ENCODE data around the gene SCAP. TPM values are rescaled to one million over a fixed set of nuclear protein-coding genes. Genes with fewer than 3 reads are reported as not detected.

Gene SCAP
- total RNA-seq, 1 experiment from 2014 or later, result 67.6 TPM

DNA sequence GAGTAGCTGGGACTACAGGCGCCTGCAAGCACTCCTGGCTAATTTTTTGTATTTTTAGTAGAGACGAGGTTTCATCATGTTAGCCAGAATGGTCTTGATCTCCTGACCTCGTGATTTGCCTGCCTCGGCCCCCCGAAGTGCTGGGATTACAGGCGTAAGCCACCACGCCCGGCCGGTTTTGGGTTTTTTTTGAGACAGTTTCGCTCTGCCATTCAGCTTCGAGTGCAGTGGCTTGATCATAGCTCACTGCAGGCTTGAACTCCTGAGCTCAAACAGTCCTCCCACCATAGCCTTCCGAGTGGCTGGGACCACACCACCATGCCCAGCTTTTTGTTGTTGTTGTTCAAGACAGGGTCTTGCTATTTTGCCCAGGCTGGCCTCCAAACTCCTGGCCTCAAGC is 16.0 kb upstream of the SCAP start:
- no peaks in the 10 kb centered on the region for H3K9me3 ChIP-seq (ENCODE audit: control insufficient read depth in 1 of 2, insufficient read depth in 1 of 2, low read depth in 1 of 2, low read length in 2 of 2)
- BruUV-seq (replicated peaks), result no TSS peak
- DNase-seq (ENCODE audit: low read depth, low spot score) (no peak), ATAC-seq (no peak)
- no peak overlapping the region for H3K4me3 ChIP-seq (replicated peaks in 1 of 2; ENCODE audit: low read depth in 1 of 2, low read length in 2 of 2)
- ChIA-PET CTCF (no interaction called here), POLR2A (no interaction called here), RAD21 (ENCODE audit: low non-redundant PET in 1 of 2, low total read pairs in 2 of 2, uncharacterized antibody in 2 of 2, unreplicated experiment in 2 of 2) (interaction anchor here in 1 of 2 experiments (0.6 kb wide), 1 partner anchor 37 kb away, joined by 3 read pairs; no protein-coding TSS in a partner anchor)
- H3K4me2 ChIP-seq (ENCODE audit: low read length), result no peak overlapping the region
- no peaks in the 10 kb centered on the region for H3K9me2 ChIP-seq (ENCODE audit: insufficient read depth)
- no peaks in the 10 kb centered on the region for H3K79me2 ChIP-seq (ENCODE audit: insufficient read depth, low read length)
- H3K9ac ChIP-seq (ENCODE audit: low read length), result no peak overlapping the region
- no peak overlapping the region for H3K27ac ChIP-seq (ENCODE audit: low read depth, low read length)
- H3K36me3 ChIP-seq (ENCODE audit: control insufficient read depth in 1 of 2, insufficient read depth in 2 of 2, low read length in 2 of 2), result peaks cover 2 to 14% of the 10 kb centered on the region in 2 experiments; a peak in 2 of 4 replicates
- no peak overlapping the region for H2AFZ ChIP-seq (ENCODE audit: low read depth, low read length, poor library complexity, severe bottlenecking)
- H3K27me3 ChIP-seq (ENCODE audit: insufficient read depth, low read length), result no peaks in the 10 kb centered on the region
- no peak for TF ChIP-seq MAX (IDR thresholded peaks at IDR 0.05)
- TF ChIP-seq CEBPB (IDR thresholded peaks at IDR 0.05; ENCODE audit: low read depth), result no peak
- no peak for TF ChIP-seq ATF3 (IDR thresholded peaks at IDR 0.05)
- TF ChIP-seq EZH2 (IDR thresholded peaks at IDR 0.05), result no peak
- TF ChIP-seq, protein P1, sequence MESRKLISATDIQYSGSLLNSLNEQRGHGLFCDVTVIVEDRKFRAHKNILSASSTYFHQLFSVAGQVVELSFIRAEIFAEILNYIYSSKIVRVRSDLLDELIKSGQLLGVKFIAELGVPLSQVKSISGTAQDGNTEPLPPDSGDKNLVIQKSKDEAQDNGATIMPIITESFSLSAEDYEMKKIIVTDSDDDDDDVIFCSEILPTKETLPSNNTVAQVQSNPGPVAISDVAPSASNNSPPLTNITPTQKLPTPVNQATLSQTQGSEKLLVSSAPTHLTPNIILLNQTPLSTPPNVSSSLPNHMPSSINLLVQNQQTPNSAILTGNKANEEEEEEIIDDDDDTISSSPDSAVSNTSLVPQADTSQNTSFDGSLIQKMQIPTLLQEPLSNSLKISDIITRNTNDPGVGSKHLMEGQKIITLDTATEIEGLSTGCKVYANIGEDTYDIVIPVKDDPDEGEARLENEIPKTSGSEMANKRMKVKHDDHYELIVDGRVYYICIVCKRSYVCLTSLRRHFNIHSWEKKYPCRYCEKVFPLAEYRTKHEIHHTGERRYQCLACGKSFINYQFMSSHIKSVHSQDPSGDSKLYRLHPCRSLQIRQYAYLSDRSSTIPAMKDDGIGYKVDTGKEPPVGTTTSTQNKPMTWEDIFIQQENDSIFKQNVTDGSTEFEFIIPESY (IDR thresholded peaks at IDR 0.05; ENCODE audit: extremely low read depth, insufficient replicate concordance, low read length), result no peak
- TF ChIP-seq EZH2phosphoT487 (IDR thresholded peaks at IDR 0.05; ENCODE audit: borderline replicate concordance), result no peak
- no peak for TF ChIP-seq EGR1 (IDR thresholded peaks at IDR 0.05; ENCODE audit: low read depth)
- TF ChIP-seq ZFX (IDR thresholded peaks at IDR 0.05), result no peak
- TF ChIP-seq, protein P2, sequence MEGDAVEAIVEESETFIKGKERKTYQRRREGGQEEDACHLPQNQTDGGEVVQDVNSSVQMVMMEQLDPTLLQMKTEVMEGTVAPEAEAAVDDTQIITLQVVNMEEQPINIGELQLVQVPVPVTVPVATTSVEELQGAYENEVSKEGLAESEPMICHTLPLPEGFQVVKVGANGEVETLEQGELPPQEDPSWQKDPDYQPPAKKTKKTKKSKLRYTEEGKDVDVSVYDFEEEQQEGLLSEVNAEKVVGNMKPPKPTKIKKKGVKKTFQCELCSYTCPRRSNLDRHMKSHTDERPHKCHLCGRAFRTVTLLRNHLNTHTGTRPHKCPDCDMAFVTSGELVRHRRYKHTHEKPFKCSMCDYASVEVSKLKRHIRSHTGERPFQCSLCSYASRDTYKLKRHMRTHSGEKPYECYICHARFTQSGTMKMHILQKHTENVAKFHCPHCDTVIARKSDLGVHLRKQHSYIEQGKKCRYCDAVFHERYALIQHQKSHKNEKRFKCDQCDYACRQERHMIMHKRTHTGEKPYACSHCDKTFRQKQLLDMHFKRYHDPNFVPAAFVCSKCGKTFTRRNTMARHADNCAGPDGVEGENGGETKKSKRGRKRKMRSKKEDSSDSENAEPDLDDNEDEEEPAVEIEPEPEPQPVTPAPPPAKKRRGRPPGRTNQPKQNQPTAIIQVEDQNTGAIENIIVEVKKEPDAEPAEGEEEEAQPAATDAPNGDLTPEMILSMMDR (IDR thresholded peaks at IDR 0.05 in 2 of 3, conservative IDR thresholded peaks at IDR 0.05 in 1 of 3; ENCODE audit: borderline replicate concordance in 1 of 3, insufficient read depth in 1 of 3, low read depth in 2 of 3, low read length in 2 of 3), result no peak
- TF ChIP-seq FOSL1 (IDR thresholded peaks at IDR 0.05; ENCODE audit: low read depth), result no peak
- TF ChIP-seq SIN3A (IDR thresholded peaks at IDR 0.05; ENCODE audit: low read depth), result no peak
- TF ChIP-seq SP1 (IDR thresholded peaks at IDR 0.05; ENCODE audit: low read depth), result no peak
- TF ChIP-seq POLR2AphosphoS5 (IDR thresholded peaks at IDR 0.05; ENCODE audit: low read depth, low read length), result no peak
- no peak for TF ChIP-seq ELF1 (IDR thresholded peaks at IDR 0.05; ENCODE audit: borderline replicate concordance, low read depth)
- TF ChIP-seq POLR2A (IDR thresholded peaks at IDR 0.05; ENCODE audit: borderline replicate concordance, extremely low read depth, insufficient read depth, insufficient read length), result no peak
- no peaks in the 10 kb centered on the region for H4K20me1 ChIP-seq (ENCODE audit: insufficient read depth)
- H3K4me1 ChIP-seq (ENCODE audit: control insufficient read depth in 1 of 2, insufficient read depth in 2 of 2, low read length in 2 of 2), result peaks cover 0 to 7% of the 10 kb centered on the region in 2 experiments; a peak in 2 of 4 replicates
- intact Hi-C loops (cut with micrococcal nuclease), result no loop called here

Measured in HCT116 (cell line).